GM12864 (cell line): ENCODE data around the gene MTG2.

ENCODE experiments used
- DNase-seq: peaks from one replicate; pipeline ENCODE4 v3.0.0-alpha.2; 2011; ENCODE audit warnings: low read depth
- H3K4me3 ChIP-seq: 2 replicates; pipeline ENCODE4 v1.5.1; 2011; ENCODE audit warnings: mild to moderate bottlenecking, low read depth, low read length, control low read depth
- TF ChIP-seq, protein P1 (sequence below): IDR thresholded peaks from 2 replicates; pipeline ENCODE4 v1.5.1; 2011; ENCODE audit warnings: low read depth, mild to moderate bottlenecking, moderate library complexity, low read length, control low read depth, inconsistent platforms; ENCODE audit errors: missing control alignments

The MTG2 gene

DNA sequence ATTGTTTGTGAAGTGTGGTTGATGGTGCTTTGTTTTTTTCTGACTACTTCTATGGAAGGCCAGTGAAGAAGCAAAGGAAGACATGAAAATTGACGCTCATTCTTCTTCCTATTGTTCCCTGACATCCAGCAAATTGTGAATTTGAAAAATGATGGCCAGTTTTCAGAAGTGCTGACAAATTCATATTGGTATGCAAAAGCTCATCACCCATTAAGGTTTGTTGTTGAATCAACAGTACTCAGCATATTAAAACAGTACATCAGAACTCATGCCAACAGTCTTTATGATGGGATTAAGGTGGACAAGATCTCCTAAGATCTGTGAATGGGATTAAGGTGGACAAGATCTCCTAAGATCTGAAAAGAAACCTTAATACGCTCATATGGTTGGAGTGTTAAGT, 1.0 kb upstream of the MTG2 start:
- DNase-seq: no peak
- peak overlapping the region; percentile 66 for H3K4me3 ChIP-seq
- TF ChIP-seq, protein P1, sequence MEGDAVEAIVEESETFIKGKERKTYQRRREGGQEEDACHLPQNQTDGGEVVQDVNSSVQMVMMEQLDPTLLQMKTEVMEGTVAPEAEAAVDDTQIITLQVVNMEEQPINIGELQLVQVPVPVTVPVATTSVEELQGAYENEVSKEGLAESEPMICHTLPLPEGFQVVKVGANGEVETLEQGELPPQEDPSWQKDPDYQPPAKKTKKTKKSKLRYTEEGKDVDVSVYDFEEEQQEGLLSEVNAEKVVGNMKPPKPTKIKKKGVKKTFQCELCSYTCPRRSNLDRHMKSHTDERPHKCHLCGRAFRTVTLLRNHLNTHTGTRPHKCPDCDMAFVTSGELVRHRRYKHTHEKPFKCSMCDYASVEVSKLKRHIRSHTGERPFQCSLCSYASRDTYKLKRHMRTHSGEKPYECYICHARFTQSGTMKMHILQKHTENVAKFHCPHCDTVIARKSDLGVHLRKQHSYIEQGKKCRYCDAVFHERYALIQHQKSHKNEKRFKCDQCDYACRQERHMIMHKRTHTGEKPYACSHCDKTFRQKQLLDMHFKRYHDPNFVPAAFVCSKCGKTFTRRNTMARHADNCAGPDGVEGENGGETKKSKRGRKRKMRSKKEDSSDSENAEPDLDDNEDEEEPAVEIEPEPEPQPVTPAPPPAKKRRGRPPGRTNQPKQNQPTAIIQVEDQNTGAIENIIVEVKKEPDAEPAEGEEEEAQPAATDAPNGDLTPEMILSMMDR: no peak

DNA sequence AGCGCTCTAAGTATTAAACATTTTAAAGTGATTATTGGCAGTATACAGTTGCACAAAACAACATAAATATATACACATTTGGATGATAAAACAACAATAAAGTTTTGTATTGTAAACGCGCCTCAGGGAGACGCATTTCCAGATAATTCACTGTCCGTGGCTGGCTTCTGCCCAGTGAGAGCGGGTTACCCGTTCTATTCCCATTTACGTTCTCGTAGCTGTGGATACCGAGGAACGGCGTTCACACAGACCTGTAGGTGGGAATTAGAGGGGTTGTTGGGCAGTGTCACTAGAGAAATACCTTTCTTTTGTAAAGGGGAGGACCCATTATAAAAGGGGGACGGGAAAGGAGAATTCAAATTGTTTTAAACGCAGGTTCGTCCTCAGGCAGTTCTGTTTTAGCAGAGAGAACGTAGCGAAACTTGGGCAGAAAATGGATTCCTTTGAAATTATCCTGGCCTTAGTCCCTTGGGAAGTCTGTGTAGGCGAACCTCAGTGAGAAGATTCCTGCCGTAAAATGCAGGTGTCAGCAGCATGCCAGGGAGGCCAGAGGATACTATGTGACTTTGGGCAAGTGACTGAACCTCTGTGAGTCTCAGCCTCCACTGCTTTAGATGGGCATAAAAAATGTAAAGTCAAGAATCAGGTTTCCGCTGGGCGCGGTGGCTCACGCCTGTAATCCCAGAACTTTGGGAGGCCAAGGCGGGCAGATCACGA, 756 bp downstream of the MTG2 start:
- peak overlapping the region; percentile 66 for H3K4me3 ChIP-seq
- TF ChIP-seq, protein P1: no peak
- DNase-seq: no peak

DNA sequence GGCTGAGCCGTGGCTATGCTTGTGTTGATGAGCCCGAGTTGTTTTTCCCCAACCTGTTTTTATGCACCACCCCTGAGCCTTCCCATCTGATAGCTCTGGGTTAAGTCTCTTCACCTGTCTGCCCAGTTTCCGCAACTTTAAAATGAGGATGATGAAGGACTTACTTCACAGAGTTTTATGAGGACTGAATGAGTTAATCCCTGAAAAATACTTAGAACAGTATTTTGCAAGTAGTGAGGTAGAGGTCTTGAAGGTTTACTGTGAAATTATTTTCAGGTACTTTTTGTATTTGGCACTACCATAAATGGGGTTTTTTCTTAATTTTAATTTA, 3.2 kb downstream of the MTG2 start:
- DNase-seq: no peak
- TF ChIP-seq, protein P1: no peak

DNA sequence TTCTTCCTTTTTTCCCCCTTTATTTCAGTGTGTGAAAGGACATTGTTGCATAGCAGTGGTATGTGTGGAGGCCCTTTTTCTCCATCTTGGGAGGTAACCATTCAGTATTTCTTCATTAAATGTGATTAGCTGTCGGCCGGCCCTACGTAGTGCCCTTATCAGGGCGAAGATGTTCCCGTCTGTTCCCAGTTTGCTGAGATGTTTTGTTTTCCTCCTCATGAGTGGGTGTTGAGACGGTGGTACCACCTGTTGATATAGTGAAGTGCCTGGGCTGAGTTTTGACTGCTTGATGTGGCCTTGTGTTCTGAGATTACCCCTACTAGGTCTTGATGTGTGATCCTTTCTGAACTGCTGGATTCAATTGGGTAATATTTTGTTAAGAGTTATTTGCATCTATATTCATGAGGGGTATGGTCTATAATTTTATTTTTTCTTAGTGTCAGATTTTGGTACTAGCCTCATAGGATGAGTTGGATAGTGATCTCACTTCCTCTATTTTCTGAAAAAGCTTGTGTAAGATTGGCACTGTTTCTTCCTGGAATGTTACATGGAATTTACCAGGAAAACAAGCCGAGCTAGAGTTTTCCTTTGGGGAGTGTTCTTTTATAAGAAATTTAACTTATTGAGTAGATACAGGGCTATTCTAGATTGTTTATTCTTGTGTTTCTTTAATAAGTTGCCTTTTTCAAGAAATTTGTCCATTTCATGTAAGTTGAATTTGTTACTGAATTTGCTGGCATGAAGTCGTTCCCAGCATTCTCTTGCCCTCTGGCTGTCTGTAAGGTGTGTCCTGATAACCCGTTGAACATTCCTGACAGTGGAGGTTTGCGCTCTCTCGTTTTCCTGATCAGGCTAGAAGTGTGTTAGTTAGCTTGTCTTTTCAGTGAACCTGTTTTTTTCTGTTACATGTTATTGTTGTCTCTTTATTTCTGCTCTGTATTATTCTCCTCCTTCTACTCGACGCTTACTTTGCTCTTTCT, 4.3 kb downstream of the MTG2 start:
- no peak overlapping the region for H3K4me3 ChIP-seq
- DNase-seq: no peak
- TF ChIP-seq, protein P1: no peak

More for the DNA sequence above, 3.2 kb downstream of the MTG2 start:
- no peak overlapping the region for H3K4me3 ChIP-seq

DNA sequence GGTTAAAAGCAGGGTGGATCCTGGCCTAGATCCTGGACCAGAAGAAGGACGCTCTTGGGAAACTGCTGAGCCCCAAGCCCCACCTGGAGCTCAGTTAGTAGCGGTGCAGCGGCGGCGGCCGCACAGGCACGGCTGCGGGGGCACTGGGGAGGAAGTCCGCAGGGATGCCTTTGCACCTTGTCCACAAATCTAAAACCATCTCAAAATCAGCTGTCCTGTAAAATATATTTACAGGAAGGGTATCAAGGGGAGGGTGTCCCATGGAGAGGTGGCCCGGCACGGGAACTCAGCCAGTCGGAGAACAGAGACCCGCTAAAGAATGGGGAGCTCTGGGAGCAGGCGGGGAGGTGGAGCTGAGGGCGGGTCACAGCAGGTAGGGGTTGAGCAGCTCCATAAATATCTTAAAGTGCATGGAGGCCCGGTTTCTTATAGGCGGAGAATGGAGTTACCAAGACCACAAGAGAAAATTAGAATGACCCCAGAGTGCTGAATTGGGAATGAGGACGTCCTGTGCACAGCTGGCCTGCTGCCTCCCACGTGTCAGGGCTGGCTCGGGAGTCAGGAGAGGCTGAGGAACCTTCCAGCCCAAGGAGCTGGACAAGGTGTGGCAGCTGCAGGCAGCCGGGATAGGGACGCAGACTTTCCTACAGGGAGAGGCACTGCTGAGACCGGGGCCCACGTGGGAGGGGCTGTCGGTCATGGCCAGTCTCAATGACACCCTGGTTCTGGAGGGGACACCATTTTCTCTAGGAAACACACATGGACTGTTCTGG, 8.0 kb downstream of the MTG2 start:
- TF ChIP-seq, protein P1: no peak
- no peak for DNase-seq
- H3K4me3 ChIP-seq: no peak overlapping the region

DNA sequence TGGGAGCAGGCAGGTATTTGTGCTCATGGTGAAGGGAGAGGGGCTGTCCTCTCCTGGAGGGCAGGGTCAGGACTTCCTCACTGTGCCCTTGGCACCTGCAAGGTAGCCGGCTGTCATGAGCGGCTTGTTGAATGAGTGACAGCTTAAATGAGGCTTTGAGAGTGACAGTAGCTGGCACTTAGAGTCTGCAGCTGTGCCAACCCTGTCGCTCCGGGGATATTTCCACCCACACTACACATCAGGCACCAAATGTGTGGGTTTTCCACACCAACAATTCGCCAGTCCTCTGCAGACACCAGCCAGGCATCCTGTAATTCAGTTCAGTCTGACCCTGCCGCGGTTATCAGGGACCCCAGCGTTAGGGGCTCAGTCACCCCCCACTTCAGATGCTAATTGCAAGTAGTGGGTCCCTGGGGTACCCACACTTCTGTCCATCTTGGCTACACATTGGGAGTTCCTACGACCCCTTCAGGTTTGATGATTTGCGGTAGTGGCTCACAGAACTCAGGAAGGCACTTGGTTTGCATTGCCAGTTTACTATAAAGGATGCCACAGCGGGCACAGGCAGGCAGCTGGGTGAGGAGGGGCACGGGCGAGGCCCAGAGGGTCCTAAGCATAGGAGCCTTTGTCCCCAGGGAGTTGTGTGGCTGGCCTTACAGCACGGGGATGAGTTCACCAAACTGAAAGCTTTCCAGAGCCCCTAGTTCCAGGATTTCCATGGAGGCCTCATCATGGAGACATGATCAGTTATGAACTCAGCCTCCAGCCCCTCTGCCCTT, 9.1 kb downstream of the MTG2 start:
- DNase-seq: no peak
- no peak overlapping the region for H3K4me3 ChIP-seq
- TF ChIP-seq, protein P1: no peak
